CD4-positive, alpha-beta T cell treated with Interleukin-12 subunit alpha and Interleukin-12 subunit beta, for 1 hour (primary cell): Measurements from ENCODE around the gene INTU.

Source experiments
- DNase-seq: peaks from one replicate; pipeline ENCODE4 v3.0.0-alpha.2; 2020

INTU gene

DNA sequence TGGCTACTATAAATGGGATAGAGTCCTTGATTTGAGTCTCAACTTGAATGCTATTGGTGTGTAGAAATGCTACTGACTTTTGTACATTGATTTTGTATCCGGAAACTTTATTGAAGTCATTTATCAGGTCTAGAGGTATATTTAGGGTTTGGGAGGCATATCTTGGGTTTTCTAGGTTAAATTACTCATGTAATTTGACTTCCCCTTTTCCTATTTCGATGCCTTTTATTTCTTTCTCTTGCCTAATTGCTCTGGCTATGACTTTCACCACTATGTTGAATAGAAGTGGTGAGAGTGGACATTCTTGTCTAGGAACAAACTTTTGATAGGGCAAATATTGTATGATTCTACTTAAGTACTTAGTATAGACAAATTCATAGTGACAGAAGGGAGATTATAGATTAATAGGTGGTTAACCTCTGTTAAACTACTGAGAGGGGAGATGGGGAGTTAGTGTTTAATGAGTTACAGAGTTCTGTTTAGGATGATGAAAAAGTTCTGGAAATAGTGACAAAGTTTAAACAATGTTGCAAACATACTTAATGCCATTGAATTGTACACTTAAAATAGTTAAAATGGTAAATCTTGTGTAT lies 126.6 kb downstream of the INTU start:
- DNase-seq, result no peak

DNA sequence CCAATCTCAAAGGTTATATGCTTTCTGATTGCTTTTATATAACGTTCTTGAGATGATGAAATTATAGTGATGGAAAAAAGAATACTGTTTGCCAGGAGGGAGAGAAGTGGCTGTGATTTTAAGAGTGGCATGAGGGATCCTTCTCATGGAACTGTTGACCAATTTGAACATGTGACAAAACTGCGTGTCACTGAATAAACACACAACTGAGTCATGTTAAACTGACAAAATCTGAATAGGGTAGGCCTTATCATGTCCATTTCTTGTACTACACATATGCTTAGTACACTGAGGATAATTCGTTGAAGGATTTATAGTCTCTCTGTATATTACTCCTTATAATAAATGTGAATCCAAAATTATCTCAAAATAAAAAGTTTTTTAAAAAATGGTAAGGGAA lies 127.1 kb downstream of the INTU start:
- no peak for DNase-seq

DNA sequence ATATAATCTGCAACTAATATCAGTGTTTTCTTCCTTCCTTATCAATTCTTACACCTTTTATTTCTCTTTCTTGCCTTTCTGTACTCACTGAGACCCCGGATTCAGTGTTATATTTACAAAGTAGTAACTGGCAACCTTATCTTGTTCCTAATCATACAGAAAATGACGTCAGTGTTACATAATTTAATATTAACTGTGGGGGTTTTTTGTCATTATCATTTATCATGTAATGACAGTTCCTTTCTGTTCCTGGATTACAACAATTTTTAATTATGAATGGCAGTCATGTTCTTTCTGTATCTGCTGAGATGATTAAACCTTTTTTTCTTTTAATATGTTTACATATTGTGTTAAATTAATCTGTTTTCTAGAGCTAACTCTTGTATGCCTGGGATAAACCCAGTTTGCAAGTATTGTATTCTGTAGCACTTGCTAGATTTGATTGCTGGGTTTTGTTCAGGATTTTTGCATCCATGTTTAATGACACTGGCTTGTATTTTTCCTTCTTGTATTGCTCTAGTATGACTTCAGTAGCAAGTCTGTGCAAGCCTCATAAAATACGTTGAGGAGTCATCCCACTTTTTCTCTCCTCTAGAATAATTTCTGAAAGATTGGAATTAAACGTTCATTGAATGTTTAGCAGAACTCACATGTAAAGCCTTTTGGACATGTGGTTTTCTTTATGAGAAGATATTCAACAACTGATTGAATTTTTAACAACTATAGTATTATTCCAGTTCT lies 138.9 kb downstream of the INTU start:
- DNase-seq, result no peak

DNA sequence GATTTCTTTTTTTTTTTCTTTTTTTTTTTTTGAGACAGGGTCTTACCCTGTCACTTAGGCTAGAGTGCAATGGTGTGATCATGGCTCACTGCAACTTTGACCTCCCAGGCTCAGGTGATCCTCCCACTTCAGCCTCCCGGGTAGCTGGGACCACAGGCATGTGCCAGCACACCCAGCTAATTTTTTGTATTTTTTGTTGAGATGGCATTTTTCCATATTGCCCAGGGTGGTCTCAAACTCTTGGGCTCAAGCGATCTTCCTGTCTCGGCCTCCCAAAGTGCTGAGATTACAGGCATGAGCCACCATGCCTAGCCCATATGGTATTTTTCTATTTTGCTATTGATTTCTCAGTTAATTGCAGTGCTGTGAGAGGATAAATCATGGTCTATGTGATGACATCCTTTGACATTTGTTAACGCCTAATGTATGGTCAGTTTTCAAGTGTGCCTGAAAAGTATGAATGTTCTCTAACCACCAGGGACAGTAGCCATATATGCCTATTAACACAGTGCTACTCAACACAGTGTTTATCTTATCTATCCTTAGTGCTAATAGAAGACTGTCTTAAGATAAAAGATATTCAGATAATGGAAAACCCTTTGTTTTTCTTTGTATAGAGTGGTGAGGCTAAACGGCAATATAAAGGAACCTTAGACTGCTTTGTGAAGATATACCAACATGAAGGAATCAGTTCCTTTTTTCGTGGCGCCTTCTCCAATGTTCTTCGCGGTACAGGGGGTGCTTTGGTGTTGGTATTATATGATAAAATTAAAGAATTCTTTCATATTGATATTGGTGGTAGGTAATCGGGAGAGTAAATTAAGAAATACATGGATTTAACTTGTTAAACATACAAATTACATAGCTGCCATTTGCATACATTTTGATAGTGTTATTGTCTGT lies 140.3 kb downstream of the INTU start:
- no peak for DNase-seq

DNA sequence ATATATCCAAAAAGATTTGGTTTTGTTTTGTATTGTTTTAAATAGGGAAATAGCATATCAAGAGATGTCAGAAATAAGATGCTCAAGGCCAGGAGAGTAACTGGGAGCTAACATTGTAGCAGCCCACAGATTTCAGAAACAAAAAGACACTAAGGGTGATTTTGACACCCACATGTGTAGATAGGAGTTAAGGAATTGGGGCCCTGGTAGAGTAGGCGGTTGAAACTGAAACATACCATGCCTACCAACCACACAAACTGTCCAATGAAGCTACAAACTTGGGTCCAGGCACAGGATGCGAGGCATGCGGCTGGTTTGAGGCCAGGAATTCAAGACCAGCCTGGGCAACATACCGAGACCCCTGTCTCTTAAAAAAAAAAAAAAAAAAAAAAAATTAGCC lies 143.1 kb downstream of the INTU start:
- DNase-seq, result no peak
